Measurements from ENCODE around the gene ZNF548. TPM values are rescaled to one million over a fixed set of nuclear protein-coding genes. Genes with fewer than 3 reads are reported as not detected.

Gene ZNF548
- total and polyA plus RNA-seq, 5 donors from 2014 or later: 14.6 to 75.9 (median 19.4) TPM

DNA sequence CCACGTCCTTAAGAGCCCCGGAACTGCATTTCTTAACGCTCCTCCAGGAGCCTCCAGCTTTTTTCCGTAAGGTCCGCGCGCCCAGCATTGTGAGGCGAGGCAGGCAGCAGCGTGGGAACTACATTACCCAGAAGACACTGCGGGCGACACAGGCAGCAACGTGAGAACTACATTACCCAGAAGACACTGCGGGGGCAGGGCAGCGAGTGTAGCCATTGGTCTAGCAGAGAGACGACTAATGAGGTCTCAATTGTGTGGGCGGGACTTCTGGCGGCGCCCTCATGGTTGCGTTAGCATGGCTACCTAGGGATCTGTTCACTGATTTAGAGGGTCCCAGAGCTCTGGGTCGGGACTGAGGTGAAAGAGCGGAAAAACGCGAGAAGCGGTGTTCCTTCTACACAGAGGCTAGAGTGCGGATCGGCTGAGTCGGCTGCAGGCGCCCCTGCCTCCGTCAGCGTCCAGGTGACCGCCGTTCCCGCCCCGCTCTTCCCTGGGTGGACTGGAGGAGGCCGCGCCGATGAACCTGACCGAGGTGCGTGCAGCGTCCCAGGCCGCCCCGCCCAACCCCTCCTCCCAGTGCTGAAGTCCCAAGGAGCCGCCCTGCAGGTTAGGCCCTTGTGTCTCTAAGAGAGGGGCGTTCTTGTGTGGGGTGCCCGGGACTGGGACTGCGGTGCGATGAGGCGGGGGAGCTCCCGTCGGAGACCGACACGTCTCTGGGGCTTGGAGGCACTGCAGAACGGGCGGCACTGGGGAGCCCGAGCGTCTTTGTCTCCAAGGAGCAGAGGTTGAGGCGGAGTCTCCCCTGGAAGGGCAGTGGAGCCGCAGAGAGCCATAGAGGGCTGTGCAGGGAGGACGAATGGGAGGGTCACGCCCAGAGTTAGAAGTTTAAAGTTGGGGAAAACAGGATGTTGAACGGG is 45.7 kb downstream of the ZNF548 start, which contains the start of gene ZNF749:
ZNF749 (plus strand) TSS at position 264 of the 917 bp plus-strand sequence; CDS start at position 518, 254 bp downstream.
- Mint-ChIP-seq H3K27me3 (no peaks in the 10 kb centered on the region), H3K36me3 (peaks cover 29% of the 10 kb centered on the region), H3K27ac (peak within 1 kb of the TSS; percentile 57 to 97 (median 93)), H3K4me3 (peak within 1 kb of the TSS; percentile 92 to 99 (median 98)), H3K9me3 (peaks cover 9 to 29% (median 11%) of the 10 kb centered on the region in 7 donors), H3K4me1 (peaks cover 6 to 43% (median 23%) of the 10 kb centered on the region in 4 donors)
- ATAC-seq (ENCODE audit: low read depth in 2 of 2): peak; percentile 100
- peak within 1 kb of the TSS; percentile 75 for H3K27ac ChIP-seq (ENCODE audit: insufficient read depth, low read length, poor library complexity, severe bottlenecking)
- peak; percentile 96 to 98 (median 98) for DNase-seq
- peaks cover 12% of the 10 kb centered on the region for H3K36me3 ChIP-seq (ENCODE audit: control insufficient read depth, insufficient read depth, low read length)
- H3K4me1 ChIP-seq (ENCODE audit: control insufficient read depth, insufficient read depth, low read length, poor library complexity, severe bottlenecking): peaks cover 19% of the 10 kb centered on the region
- peak within 1 kb of the TSS; percentile 84 for H3K4me3 ChIP-seq (ENCODE audit: low read depth, low read length)
- no peaks in the 10 kb centered on the region for H3K27me3 ChIP-seq (ENCODE audit: control insufficient read depth, insufficient read depth, low read length)
- H3K9me3 ChIP-seq (ENCODE audit: control insufficient read depth in 2 of 2, low read length in 2 of 2): peaks cover 0 to 19% of the 10 kb centered on the region in 2 experiments

DNA sequence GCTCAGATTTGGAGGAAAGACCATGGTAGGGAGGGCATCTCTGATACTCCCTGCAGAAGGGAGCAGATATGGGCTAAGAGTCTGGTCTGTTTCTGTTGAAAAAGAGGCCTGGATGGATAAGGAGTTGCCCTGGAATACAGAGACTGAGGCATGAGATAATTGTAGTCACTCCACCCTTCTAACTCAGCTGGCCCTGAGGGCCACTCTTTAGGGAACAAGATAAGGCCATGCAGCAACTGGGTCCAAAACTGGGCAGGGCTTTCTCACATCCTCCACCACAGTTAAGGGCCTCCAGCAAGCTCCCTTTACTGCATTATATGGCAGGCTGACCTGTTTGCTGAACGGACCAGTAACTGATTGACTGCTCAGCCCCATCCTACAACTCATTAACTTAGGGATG is 46.8 kb downstream of the ZNF548 start:
- Mint-ChIP-seq H3K9me3 (peaks cover 9 to 31% (median 18%) of the 10 kb centered on the region in 7 donors), H3K4me1 (peaks cover 6 to 45% (median 23%) of the 10 kb centered on the region in 4 donors), H3K4me3 (peak overlapping the region; percentile 92 to 99 (median 98)), H3K27ac (peak overlapping the region in 1 of 3 donors; percentile 97), H3K36me3 (peaks cover 37% of the 10 kb centered on the region), H3K27me3 (no peaks in the 10 kb centered on the region)
- DNase-seq (no peak), ATAC-seq (ENCODE audit: low read depth in 2 of 2) (no peak)
- Histone ChIP-seq H3K36me3 (ENCODE audit: control insufficient read depth, insufficient read depth, low read length) (peaks cover 12% of the 10 kb centered on the region), H3K27ac (ENCODE audit: insufficient read depth, low read length, poor library complexity, severe bottlenecking) (no peak overlapping the region), H3K9me3 (ENCODE audit: control insufficient read depth in 2 of 2, low read length in 2 of 2) (peaks cover 4 to 29% of the 10 kb centered on the region in 2 experiments), H3K4me3 (ENCODE audit: low read depth, low read length) (peak overlapping the region; percentile 62), H3K4me1 (ENCODE audit: control insufficient read depth, insufficient read depth, low read length, poor library complexity, severe bottlenecking) (peaks cover 19% of the 10 kb centered on the region), H3K27me3 (ENCODE audit: control insufficient read depth, insufficient read depth, low read length) (no peaks in the 10 kb centered on the region)

- Histone ChIP-seq H3K9me3 (ENCODE audit: control insufficient read depth in 2 of 2, low read length in 2 of 2) (peaks cover 16 to 44% of the 10 kb centered on the region in 2 experiments), H3K27ac (ENCODE audit: insufficient read depth, low read length, poor library complexity, severe bottlenecking) (no peak overlapping the region), H3K36me3 (ENCODE audit: control insufficient read depth, insufficient read depth, low read length) (peaks cover 21% of the 10 kb centered on the region), H3K4me3 (ENCODE audit: low read depth, low read length) (no peak overlapping the region), H3K27me3 (ENCODE audit: control insufficient read depth, insufficient read depth, low read length) (no peaks in the 10 kb centered on the region), H3K4me1 (ENCODE audit: control insufficient read depth, insufficient read depth, low read length, poor library complexity, severe bottlenecking) (peaks cover 19% of the 10 kb centered on the region)
- Mint-ChIP-seq H3K4me3 (peak overlapping the region in 1 of 4 donors; percentile 27), H3K27me3 (no peaks in the 10 kb centered on the region), H3K9me3 (peaks cover 5 to 45% (median 22%) of the 10 kb centered on the region in 7 donors), H3K4me1 (peaks cover 6 to 45% (median 23%) of the 10 kb centered on the region in 4 donors), H3K27ac (no peak overlapping the region), H3K36me3 (peaks cover 52% of the 10 kb centered on the region)
- ATAC-seq (ENCODE audit: low read depth in 2 of 2) (no peak), DNase-seq (no peak)
These were observed 48.3 kb downstream of the ZNF548 start for GRCh38 chr19:57437931-57438330.

DNA sequence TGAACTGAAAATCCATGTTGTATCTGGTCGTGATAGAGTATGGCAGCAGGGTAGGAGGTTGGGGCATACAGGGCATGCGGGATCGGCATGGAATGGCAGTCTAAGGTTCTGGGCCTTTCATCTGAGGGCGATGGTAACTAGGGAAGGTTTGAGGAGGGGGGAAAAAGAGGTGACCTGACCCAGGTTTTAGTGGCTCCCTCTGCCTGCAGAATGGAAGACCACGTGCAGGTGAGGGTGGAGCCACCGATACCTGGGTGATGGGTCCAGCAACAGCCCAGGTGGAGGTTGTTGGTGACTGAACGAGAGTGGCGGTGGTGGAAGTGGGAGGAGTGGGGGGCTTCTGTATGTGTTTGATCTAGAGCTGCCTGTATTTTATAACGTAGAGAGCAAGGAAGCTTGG is 49.3 kb downstream of the ZNF548 start:
- H3K9me3 Mint-ChIP-seq: peaks cover 5 to 55% (median 27%) of the 10 kb centered on the region in 7 donors
- H3K9me3 ChIP-seq (ENCODE audit: control insufficient read depth in 2 of 2, low read length in 2 of 2): peaks cover 26 to 54% of the 10 kb centered on the region in 2 experiments
- no peak overlapping the region for H3K27ac ChIP-seq (ENCODE audit: insufficient read depth, low read length, poor library complexity, severe bottlenecking)
- peaks cover 19% of the 10 kb centered on the region for H3K4me1 ChIP-seq (ENCODE audit: control insufficient read depth, insufficient read depth, low read length, poor library complexity, severe bottlenecking)
- ATAC-seq (ENCODE audit: low read depth in 2 of 2) (no peak), DNase-seq (no peak)
- H3K27me3 Mint-ChIP-seq: no peaks in the 10 kb centered on the region
- peaks cover 30% of the 10 kb centered on the region for H3K36me3 ChIP-seq (ENCODE audit: control insufficient read depth, insufficient read depth, low read length)
- peaks cover 62% of the 10 kb centered on the region for H3K36me3 Mint-ChIP-seq
- H3K27me3 ChIP-seq (ENCODE audit: control insufficient read depth, insufficient read depth, low read length): no peaks in the 10 kb centered on the region
- peaks cover 6 to 45% (median 23%) of the 10 kb centered on the region in 4 donors for H3K4me1 Mint-ChIP-seq
- H3K4me3 Mint-ChIP-seq: no peak overlapping the region
- H3K27ac Mint-ChIP-seq: peak overlapping the region in 1 of 3 donors; percentile 74
- H3K4me3 ChIP-seq (ENCODE audit: low read depth, low read length): no peak overlapping the region

DNA sequence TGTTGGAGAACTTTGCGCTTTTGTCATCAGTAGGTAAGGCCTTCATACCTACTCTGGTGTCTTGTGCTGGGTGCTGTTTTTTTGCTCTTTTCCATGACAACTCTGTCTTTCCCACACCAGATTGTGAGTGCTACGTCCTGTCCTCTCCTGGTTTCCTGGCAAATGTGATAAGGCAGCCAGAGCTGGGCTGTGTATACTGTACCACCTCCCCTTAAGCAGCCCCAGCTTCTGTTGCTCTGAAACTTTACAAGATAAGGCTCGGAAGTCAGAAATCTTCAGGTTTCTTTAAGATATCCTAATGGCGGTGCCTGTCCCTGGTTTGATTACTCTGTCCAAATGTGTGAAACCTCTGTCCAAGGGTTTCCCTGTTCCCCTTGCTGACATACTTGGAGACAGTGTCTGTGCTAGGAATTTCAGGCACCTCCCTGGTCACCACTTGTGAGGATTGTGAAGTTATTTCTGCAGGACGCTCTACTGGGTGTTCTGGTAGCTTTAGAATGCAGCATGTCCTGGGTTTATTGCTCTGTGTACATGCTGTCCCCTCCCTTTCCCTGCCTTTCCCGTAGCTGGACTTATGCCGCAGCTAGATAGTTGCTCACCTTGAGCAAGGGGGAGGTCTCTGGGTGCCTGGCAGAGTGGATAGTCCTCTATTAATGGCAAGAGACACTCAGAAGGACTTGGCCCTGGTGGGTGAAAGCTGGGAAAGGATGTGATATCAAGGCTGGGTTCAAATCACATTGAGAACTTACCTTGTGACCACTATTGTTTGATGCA is 52.5 kb downstream of the ZNF548 start:
- DNase-seq: no peak
- H3K27ac Mint-ChIP-seq: no peak overlapping the region
- H3K9me3 Mint-ChIP-seq: peaks cover 0 to 77% (median 23%) of the 10 kb centered on the region in 7 donors

DNA sequence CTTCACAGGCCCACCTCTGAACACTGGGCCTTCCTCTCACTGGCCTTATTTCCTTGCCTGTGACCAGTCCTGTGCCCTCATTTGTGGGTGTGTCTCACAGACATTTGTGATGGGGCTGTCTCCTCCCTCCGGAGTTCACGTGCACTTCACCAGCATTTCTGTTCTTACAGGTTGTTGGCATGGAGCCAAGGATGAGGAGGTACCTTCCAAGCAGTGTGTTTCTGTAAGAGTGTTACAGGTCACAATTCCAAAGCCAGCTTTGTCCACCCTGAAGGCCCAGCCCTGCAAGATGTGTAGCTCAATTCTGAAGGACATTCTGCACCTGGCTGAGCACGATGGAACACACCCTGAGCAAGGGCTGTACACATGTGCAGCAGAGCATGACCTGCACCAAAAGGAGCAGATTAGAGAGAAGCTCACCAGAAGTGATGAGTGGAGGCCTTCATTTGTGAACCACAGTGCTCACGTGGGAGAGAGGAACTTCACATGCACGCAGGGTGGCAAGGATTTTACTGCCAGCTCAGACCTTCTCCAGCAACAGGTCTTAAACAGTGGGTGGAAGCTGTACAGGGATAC is 53.6 kb downstream of the ZNF548 start:
- Mint-ChIP-seq H3K9me3 (peaks cover 0 to 85% (median 24%) of the 10 kb centered on the region in 7 donors), H3K27ac (no peak overlapping the region), H3K27me3 (no peaks in the 10 kb centered on the region), H3K36me3 (peaks cover 66% of the 10 kb centered on the region), H3K4me1 (peaks cover 0 to 13% (median 6%) of the 10 kb centered on the region in 4 donors), H3K4me3 (no peak overlapping the region)
- no peak for DNase-seq
- no peak overlapping the region for H3K4me3 ChIP-seq (ENCODE audit: low read depth, low read length)
- H3K27me3 ChIP-seq (ENCODE audit: control insufficient read depth, insufficient read depth, low read length): no peaks in the 10 kb centered on the region
- H3K4me1 ChIP-seq (ENCODE audit: control insufficient read depth, insufficient read depth, low read length, poor library complexity, severe bottlenecking): no peaks in the 10 kb centered on the region
- no peak for ATAC-seq (ENCODE audit: low read depth in 2 of 2)
- peaks cover 48 to 84% of the 10 kb centered on the region in 2 experiments for H3K9me3 ChIP-seq (ENCODE audit: control insufficient read depth in 2 of 2, low read length in 2 of 2)
- H3K27ac ChIP-seq (ENCODE audit: insufficient read depth, low read length, poor library complexity, severe bottlenecking): no peak overlapping the region
- peaks cover 33% of the 10 kb centered on the region for H3K36me3 ChIP-seq (ENCODE audit: control insufficient read depth, insufficient read depth, low read length)

More for the DNA sequence above, 52.5 kb downstream of the ZNF548 start:
- peaks cover 34% of the 10 kb centered on the region for H3K36me3 ChIP-seq (ENCODE audit: control insufficient read depth, insufficient read depth, low read length)
- Mint-ChIP-seq H3K27me3 (no peaks in the 10 kb centered on the region), H3K4me1 (peaks cover 0 to 21% (median 7%) of the 10 kb centered on the region in 4 donors), H3K4me3 (peak overlapping the region in 1 of 4 donors; percentile 24), H3K36me3 (peaks cover 70% of the 10 kb centered on the region)
- peaks cover 45 to 83% of the 10 kb centered on the region in 2 experiments for H3K9me3 ChIP-seq (ENCODE audit: control insufficient read depth in 2 of 2, low read length in 2 of 2)
- no peaks in the 10 kb centered on the region for H3K4me1 ChIP-seq (ENCODE audit: control insufficient read depth, insufficient read depth, low read length, poor library complexity, severe bottlenecking)
- H3K27ac ChIP-seq (ENCODE audit: insufficient read depth, low read length, poor library complexity, severe bottlenecking): no peak overlapping the region
- no peak for ATAC-seq (ENCODE audit: low read depth in 2 of 2)
- no peaks in the 10 kb centered on the region for H3K27me3 ChIP-seq (ENCODE audit: control insufficient read depth, insufficient read depth, low read length)
- H3K4me3 ChIP-seq (ENCODE audit: low read depth, low read length): no peak overlapping the region

DNA sequence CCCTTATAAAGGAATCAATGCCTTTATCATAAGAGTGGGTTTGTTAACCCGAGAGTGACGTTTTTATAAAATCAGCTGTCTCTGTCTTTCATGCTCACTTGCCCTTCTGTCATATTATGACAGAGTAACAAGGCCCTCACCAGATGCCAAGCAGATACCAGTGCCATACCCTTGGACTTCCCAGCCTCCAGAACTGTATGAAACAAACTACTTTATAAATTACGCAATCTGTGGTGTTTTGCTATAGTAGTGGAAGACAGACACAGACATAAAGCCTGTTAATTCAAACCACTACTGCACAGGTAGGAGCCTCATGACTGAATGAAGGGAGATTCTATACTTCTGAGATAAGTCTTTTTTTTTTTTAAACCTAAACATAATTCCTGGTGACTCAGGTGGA is 62.7 kb downstream of the ZNF548 start:
- Histone ChIP-seq H3K27ac (ENCODE audit: insufficient read depth, low read length, poor library complexity, severe bottlenecking) (no peak overlapping the region), H3K36me3 (ENCODE audit: control insufficient read depth, insufficient read depth, low read length) (no peaks in the 10 kb centered on the region), H3K4me3 (ENCODE audit: low read depth, low read length) (no peak overlapping the region), H3K9me3 (ENCODE audit: control insufficient read depth in 2 of 2, low read length in 2 of 2) (peaks cover 46 to 71% of the 10 kb centered on the region in 2 experiments), H3K4me1 (ENCODE audit: control insufficient read depth, insufficient read depth, low read length, poor library complexity, severe bottlenecking) (no peaks in the 10 kb centered on the region), H3K27me3 (ENCODE audit: control insufficient read depth, insufficient read depth, low read length) (no peaks in the 10 kb centered on the region)
- Mint-ChIP-seq H3K4me1 (no peaks in the 10 kb centered on the region), H3K9me3 (peaks cover 0 to 65% (median 24%) of the 10 kb centered on the region in 7 donors), H3K27ac (no peak overlapping the region), H3K36me3 (peaks cover 9% of the 10 kb centered on the region), H3K4me3 (no peak overlapping the region), H3K27me3 (no peaks in the 10 kb centered on the region)
- DNase-seq: no peak
- ATAC-seq (ENCODE audit: low read depth in 2 of 2): no peak
